GM19351 (cell line): Measurements from ENCODE around the gene WDR86.
A peak's percentile ranks its signal among the peaks of the same experiment; 100 is the strongest.

Experiments
- ATAC-seq: cut with Tn5 transposase; IDR thresholded peaks from one replicate; pipeline ENCODE4 v1.9.1; 2021; ENCODE audit warnings: mild to moderate bottlenecking, moderate library complexity; ENCODE audit not compliant: unreplicated experiment

Gene WDR86

GRCh38 chr7:151408839-151409666 lies 785 bp downstream of the WDR86 start:
- ATAC-seq, result peak; percentile 68

GRCh38 chr7:151408498-151408838 lies 1.4 kb downstream of the WDR86 start:
- no peak for ATAC-seq

- no peak for ATAC-seq
Measured at GRCh38 chr7:151406886-151407583, 2.8 kb downstream of the WDR86 start.

GRCh38 chr7:151406051-151406875 lies 3.6 kb downstream of the WDR86 start:
- no peak for ATAC-seq

GRCh38 chr7:151405588-151405987 lies 4.2 kb downstream of the WDR86 start:
- ATAC-seq, result no peak

GRCh38 chr7:151405056-151405455 lies 4.8 kb downstream of the WDR86 start:
- ATAC-seq, result no peak

GRCh38 chr7:151404216-151405011 lies 5.4 kb downstream of the WDR86 start:
- no peak for ATAC-seq

- no peak for ATAC-seq
Measured at GRCh38 chr7:151403764-151404163, 6.1 kb downstream of the WDR86 start.

- no peak for ATAC-seq
Measured at GRCh38 chr7:151402029-151402835, 7.6 kb downstream of the WDR86 start.

- peak; percentile 81 for ATAC-seq
Measured at GRCh38 chr7:151400626-151401315, 9.1 kb downstream of the WDR86 start.

- ATAC-seq, result no peak
Measured at GRCh38 chr7:151399906-151400305, 9.9 kb downstream of the WDR86 start.

- ATAC-seq, result no peak
Measured at GRCh38 chr7:151399305-151399601, 10.6 kb downstream of the WDR86 start.

- ATAC-seq, result no peak
Measured at GRCh38 chr7:151398446-151399304, 11.2 kb downstream of the WDR86 start.

GRCh38 chr7:151397026-151397425 lies 12.8 kb downstream of the WDR86 start:
- ATAC-seq, result no peak

GRCh38 chr7:151396328-151396970 lies 13.4 kb downstream of the WDR86 start:
- no peak for ATAC-seq

GRCh38 chr7:151395036-151395367 lies 14.8 kb downstream of the WDR86 start:
- no peak for ATAC-seq

GRCh38 chr7:151394076-151395035 lies 15.5 kb downstream of the WDR86 start:
- no peak for ATAC-seq
